ENCODE results near the gene CFAP20DC. TPM values are rescaled to one million over a fixed set of nuclear protein-coding genes. Genes with fewer than 3 reads are reported as not detected.
A peak's percentile ranks its signal among the peaks of the same experiment; 100 is the strongest.
"Not testable (repeated sequence)": the region's sequence is repeated elsewhere in the genome, so short reads cannot be mapped to it uniquely, and the experiment has no call there.

CFAP20DC gene
- polyA plus RNA-seq, 2 of the 4 experiments (the other 2 are of a cell fraction): 2.5 to 6.0 TPM

DNA sequence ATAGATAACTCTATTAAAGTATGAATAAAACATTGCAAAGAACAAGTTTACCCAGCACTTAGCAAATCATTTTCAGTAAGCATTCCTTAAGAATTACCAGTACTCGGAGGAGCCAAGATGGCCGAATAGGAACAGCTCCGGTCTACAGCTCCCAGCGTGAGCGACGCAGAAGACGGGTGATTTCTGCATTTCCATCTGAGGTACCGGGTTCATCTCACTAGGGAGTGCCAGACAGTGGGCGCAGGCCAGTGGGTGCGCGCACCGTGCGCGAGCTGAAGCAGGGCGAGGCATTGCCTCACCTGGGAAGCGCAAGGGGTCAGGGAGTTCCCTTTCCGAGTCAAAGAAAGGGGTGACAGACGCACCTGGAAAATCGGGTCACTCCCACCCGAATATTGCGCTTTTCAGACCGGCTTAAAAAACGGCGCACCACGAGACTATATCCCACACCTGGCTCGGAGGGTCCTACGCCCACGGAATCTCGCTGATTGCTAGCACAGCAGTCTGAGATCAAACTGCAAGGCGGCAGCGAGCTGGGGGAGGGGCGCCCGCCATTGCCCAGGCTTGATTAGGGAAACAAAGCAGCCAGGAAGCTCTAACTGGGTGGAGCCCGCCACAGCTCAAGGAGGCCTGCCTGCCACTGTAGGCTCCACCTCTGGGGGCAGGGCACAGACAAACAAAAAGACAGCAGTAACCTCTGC lies 207.6 kb downstream of the CFAP20DC start:
- FAIRE-seq; H3K4me2 ChIP-seq; DNase-seq (ENCODE audit: low read depth in 1 of 2, low spot score in 1 of 2); POLR2A ChIA-PET; CTCF ChIA-PET; H3K27ac ChIP-seq; H3K9me3 ChIP-seq; H3K4me3 ChIP-seq; H3K4me1 ChIP-seq; ATAC-seq: not testable (repeated sequence)
- WGBS (ENCODE audit: missing lambda C conversion rate): 87% methylated on average over 8 of the region's 34 CpGs

DNA sequence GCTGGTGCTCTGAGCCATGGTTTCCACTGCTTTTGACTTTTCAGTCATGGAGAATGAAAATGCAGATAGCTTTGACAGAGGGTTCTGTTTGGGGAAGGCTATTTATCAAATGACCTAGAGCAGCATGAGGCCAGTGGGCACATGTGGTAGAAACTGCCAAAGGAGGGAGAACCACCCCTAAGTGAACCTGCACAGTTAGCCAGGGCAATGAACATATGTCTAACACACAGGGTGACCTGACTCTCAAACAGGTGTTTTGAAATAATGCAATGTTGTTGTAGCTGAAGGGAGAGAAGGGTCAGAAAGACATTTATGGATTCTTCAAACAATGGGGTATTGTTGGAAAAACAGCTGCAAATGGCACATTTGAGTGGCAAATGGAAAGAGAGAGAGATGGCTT lies 208.9 kb downstream of the CFAP20DC start:
- ChIA-PET POLR2A (no interaction called here), CTCF (no interaction called here)
- no peaks in the 10 kb centered on the region for H3K9me3 ChIP-seq
- no peak overlapping the region for H3K27ac ChIP-seq
- FAIRE-seq (no peak), ATAC-seq (no peak), DNase-seq (ENCODE audit: low read depth in 1 of 2, low spot score in 1 of 2) (no peak)
- no peak overlapping the region for H3K4me2 ChIP-seq
- H3K4me3 ChIP-seq: no peak overlapping the region
- no peak for TF ChIP-seq RCOR1 (IDR thresholded peaks at IDR 0.05; ENCODE audit: low read depth, low read length)
- TF ChIP-seq MAZ (IDR thresholded peaks at IDR 0.05; ENCODE audit: borderline replicate concordance, low read depth, low read length): no peak
- TF ChIP-seq, protein P1, sequence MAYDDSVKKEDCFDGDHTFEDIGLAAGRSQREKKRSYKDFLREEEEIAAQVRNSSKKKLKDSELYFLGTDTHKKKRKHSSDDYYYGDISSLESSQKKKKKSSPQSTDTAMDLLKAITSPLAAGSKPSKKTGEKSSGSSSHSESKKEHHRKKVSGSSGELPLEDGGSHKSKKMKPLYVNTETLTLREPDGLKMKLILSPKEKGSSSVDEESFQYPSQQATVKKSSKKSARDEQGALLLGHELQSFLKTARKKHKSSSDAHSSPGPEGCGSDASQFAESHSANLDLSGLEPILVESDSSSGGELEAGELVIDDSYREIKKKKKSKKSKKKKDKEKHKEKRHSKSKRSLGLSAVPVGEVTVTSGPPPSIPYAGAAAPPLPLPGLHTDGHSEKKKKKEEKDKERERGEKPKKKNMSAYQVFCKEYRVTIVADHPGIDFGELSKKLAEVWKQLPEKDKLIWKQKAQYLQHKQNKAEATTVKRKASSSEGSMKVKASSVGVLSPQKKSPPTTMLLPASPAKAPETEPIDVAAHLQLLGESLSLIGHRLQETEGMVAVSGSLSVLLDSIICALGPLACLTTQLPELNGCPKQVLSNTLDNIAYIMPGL (CRISPR knock-in tag; IDR thresholded peaks at IDR 0.05; ENCODE audit: borderline replicate concordance): no peak
- TF ChIP-seq, protein P2, sequence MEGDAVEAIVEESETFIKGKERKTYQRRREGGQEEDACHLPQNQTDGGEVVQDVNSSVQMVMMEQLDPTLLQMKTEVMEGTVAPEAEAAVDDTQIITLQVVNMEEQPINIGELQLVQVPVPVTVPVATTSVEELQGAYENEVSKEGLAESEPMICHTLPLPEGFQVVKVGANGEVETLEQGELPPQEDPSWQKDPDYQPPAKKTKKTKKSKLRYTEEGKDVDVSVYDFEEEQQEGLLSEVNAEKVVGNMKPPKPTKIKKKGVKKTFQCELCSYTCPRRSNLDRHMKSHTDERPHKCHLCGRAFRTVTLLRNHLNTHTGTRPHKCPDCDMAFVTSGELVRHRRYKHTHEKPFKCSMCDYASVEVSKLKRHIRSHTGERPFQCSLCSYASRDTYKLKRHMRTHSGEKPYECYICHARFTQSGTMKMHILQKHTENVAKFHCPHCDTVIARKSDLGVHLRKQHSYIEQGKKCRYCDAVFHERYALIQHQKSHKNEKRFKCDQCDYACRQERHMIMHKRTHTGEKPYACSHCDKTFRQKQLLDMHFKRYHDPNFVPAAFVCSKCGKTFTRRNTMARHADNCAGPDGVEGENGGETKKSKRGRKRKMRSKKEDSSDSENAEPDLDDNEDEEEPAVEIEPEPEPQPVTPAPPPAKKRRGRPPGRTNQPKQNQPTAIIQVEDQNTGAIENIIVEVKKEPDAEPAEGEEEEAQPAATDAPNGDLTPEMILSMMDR (IDR thresholded peaks at IDR 0.05): no peak
- TF ChIP-seq RARB (CRISPR knock-in tag; IDR thresholded peaks at IDR 0.05): no peak
- TF ChIP-seq, protein P3, sequence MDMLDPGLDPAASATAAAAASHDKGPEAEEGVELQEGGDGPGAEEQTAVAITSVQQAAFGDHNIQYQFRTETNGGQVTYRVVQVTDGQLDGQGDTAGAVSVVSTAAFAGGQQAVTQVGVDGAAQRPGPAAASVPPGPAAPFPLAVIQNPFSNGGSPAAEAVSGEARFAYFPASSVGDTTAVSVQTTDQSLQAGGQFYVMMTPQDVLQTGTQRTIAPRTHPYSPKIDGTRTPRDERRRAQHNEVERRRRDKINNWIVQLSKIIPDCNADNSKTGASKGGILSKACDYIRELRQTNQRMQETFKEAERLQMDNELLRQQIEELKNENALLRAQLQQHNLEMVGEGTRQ (IDR thresholded peaks at IDR 0.05): no peak
- TF ChIP-seq JUNB (IDR thresholded peaks at IDR 0.05): no peak
- TF ChIP-seq HDAC2 (IDR thresholded peaks at IDR 0.05): no peak
- no peak for TF ChIP-seq FOSL2 (IDR thresholded peaks at IDR 0.05)
- no peak for TF ChIP-seq FOSL2 (CRISPR knock-in tag; IDR thresholded peaks at IDR 0.05)
- TF ChIP-seq EHF (CRISPR knock-in tag; IDR thresholded peaks at IDR 0.05): no peak
- TF ChIP-seq HEYL (CRISPR knock-in tag; IDR thresholded peaks at IDR 0.05): no peak
- TF ChIP-seq RAD21 (conservative IDR thresholded peaks at IDR 0.05 in 1 of 2, IDR thresholded peaks at IDR 0.05 in 1 of 2): no peak
- H3K4me1 ChIP-seq: no peaks in the 10 kb centered on the region

- ATAC-seq (no peak), DNase-seq (ENCODE audit: low read depth in 1 of 2, low spot score in 1 of 2) (no peak), FAIRE-seq (no peak)
- H3K4me1 ChIP-seq: no peaks in the 10 kb centered on the region
- POLR2A ChIA-PET: no interaction called here
- WGBS (ENCODE audit: missing lambda C conversion rate): 59% methylated on average over 1 of the region's 1 CpG
- no peaks in the 10 kb centered on the region for H3K9me3 ChIP-seq
- CTCF ChIA-PET: no interaction called here
- H3K4me3 ChIP-seq: no peak overlapping the region
- peak; percentile 36 for TF ChIP-seq MAFK (IDR thresholded peaks at IDR 0.05; ENCODE audit: partially characterized antibody)
- TF ChIP-seq, protein P4, sequence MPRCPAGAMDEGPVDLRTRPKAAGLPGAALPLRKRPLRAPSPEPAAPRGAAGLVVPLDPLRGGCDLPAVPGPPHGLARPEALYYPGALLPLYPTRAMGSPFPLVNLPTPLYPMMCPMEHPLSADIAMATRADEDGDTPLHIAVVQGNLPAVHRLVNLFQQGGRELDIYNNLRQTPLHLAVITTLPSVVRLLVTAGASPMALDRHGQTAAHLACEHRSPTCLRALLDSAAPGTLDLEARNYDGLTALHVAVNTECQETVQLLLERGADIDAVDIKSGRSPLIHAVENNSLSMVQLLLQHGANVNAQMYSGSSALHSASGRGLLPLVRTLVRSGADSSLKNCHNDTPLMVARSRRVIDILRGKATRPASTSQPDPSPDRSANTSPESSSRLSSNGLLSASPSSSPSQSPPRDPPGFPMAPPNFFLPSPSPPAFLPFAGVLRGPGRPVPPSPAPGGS (IDR thresholded peaks at IDR 0.05): no peak
- no peak overlapping the region for H3K27ac ChIP-seq
- H3K4me2 ChIP-seq: no peak overlapping the region
Observed at GRCh38 chr3:58839964-58840363, 209.9 kb downstream of the CFAP20DC start.

All from A549 (cell line).